B cell (primary cell): ENCODE results near the gene FTSJ3.
"Not testable (repeated sequence)": the region's sequence is repeated elsewhere in the genome, so short reads cannot be mapped to it uniquely, and the experiment has no call there.

Source experiments
- EZH2 ChIP-seq: IDR thresholded peaks from 2 replicates; pipeline ENCODE4 v1.6.1; 2012; ENCODE audit warnings: borderline replicate concordance, low read depth, mild to moderate bottlenecking, moderate library complexity, low read length; ENCODE audit not compliant: insufficient read depth, poor library complexity, severe bottlenecking
- TF ChIP-seq, protein P1 (sequence below): fragments of 200-600 bp; IDR thresholded peaks from one replicate; pipeline ENCODE4 v1.8.0; 2022; ENCODE audit warnings: antibody characterized with exemption, mild to moderate bottlenecking

DNA sequence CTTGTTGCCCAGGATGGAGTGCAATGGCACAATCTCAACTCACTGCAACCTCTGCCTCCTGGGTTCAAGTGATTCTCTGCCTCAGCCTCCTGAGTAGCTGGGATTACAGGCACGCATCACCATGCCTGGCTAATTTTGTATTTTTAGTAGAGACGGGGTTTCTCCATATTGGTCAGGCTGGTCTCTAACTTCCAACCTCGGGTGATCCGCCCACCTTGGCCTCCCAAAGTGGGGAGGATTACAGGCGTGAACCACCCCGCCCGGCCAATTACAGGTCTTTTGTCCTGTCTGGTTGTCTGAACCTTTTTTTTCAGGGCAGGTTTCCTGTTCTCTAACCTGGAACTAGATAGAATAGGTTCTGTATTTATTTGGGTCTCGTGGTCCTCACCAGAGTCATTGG is 29.0 kb upstream of the FTSJ3 start:
- TF ChIP-seq, protein P1, sequence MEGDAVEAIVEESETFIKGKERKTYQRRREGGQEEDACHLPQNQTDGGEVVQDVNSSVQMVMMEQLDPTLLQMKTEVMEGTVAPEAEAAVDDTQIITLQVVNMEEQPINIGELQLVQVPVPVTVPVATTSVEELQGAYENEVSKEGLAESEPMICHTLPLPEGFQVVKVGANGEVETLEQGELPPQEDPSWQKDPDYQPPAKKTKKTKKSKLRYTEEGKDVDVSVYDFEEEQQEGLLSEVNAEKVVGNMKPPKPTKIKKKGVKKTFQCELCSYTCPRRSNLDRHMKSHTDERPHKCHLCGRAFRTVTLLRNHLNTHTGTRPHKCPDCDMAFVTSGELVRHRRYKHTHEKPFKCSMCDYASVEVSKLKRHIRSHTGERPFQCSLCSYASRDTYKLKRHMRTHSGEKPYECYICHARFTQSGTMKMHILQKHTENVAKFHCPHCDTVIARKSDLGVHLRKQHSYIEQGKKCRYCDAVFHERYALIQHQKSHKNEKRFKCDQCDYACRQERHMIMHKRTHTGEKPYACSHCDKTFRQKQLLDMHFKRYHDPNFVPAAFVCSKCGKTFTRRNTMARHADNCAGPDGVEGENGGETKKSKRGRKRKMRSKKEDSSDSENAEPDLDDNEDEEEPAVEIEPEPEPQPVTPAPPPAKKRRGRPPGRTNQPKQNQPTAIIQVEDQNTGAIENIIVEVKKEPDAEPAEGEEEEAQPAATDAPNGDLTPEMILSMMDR = not testable (repeated sequence)
- TF ChIP-seq EZH2 = not testable (repeated sequence)
